Endothelial cell (in vitro differentiated cells): ENCODE data around the gene GOLGA8A. TPM values are rescaled to one million over a fixed set of nuclear protein-coding genes. Genes with fewer than 3 reads are reported as not detected.
"Not testable (repeated sequence)": the region's sequence is repeated elsewhere in the genome, so short reads cannot be mapped to it uniquely, and the experiment has no call there.

Source experiments
- DNase-seq: peaks from one replicate; pipeline ENCODE4 v3.0.0; 2021; ENCODE audit warnings: low spot score
- H3K27ac Mint-ChIP-seq: one replicate; pipeline ENCODE4 v1.8.0; 2021; ENCODE audit warnings: mixed read lengths, inconsistent platforms; ENCODE audit not compliant: unreplicated experiment
- H3K27me3 Mint-ChIP-seq: one replicate; pipeline ENCODE4 v1.8.0; 2021; ENCODE audit warnings: mild to moderate bottlenecking, moderate library complexity, mixed read lengths, inconsistent platforms; ENCODE audit not compliant: unreplicated experiment
- H3K36me3 Mint-ChIP-seq: one replicate; pipeline ENCODE4 v1.8.0; 2021; ENCODE audit warnings: mild to moderate bottlenecking, low read depth, mixed read lengths, inconsistent platforms; ENCODE audit not compliant: unreplicated experiment
- H3K4me1 Mint-ChIP-seq: one replicate; pipeline ENCODE4 v1.8.0; 2021; ENCODE audit warnings: mild to moderate bottlenecking, mixed read lengths, inconsistent platforms; ENCODE audit not compliant: unreplicated experiment
- H3K4me3 Mint-ChIP-seq: one replicate; pipeline ENCODE4 v1.8.0; 2021; ENCODE audit warnings: mild to moderate bottlenecking, mixed read lengths, inconsistent platforms; ENCODE audit not compliant: unreplicated experiment
- H3K9me3 Mint-ChIP-seq: one replicate; pipeline ENCODE4 v1.8.0; 2021; ENCODE audit warnings: mixed read lengths, inconsistent platforms; ENCODE audit not compliant: unreplicated experiment
- total RNA-seq: library from RNA; stranded (reverse); fragmentation: NEBNext Ultra II Directional; extraction: Animal tissue kit (Norgen Biotek cat#: 25700); gene quantifications from one replicate; pipeline ENCODE4 v1.2.1, GENCODE V29; 2021; ENCODE audit not compliant: unreplicated experiment

The GOLGA8A gene
- total RNA-seq, 1 donor from 2014 or later, result 46.0 TPM

DNA sequence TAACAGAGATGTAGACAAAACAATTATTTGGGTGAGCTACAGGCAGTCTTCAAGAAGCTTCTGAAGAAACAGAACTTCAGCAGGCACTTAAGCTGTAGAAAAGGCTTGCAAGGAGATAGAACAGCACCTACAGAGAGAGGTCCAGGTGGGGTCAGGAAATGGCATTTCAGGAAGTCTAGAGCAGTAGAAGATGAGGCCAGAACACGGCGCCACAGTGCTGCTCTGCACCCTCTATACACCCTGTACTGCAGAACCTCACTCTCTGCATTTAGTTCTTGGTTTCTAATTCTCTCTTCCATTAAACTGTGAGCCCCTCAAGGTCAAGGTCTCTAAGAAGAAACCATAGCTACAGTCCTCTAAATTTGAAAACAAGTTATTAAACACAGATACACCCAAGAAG lies 44.6 kb downstream of the GOLGA8A start:
- DNase-seq, H3K9me3 Mint-ChIP-seq, H3K36me3 Mint-ChIP-seq, H3K27ac Mint-ChIP-seq, H3K4me3 Mint-ChIP-seq, H3K27me3 Mint-ChIP-seq, H3K4me1 Mint-ChIP-seq: not testable (repeated sequence)

DNA sequence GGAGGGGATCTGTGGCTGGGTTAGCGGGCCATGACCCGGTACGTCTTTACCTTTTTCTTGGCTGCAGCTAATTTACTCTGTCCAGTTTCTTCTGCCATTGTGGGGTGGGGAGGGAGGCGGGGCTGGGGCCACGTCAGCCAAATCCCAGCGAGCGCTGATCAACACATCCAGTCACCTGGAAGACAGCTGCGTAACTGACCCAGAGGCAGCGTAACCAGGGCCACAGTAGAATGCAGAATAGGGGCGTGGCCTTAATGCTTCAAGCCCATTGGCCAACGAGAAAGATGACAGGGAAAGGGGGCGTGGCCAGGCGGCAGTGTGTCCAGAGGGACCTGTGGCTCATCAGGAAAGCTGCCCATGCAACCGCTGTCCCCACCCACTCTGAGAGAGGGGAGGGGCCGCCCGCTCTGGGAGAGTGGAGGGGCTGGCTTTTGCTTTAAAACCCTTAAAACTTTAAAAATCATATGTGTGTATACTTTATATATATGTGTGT lies 48.0 kb downstream of the GOLGA8A start:
- H3K27ac Mint-ChIP-seq, H3K36me3 Mint-ChIP-seq, H3K9me3 Mint-ChIP-seq, H3K4me1 Mint-ChIP-seq, H3K4me3 Mint-ChIP-seq, DNase-seq, H3K27me3 Mint-ChIP-seq: not testable (repeated sequence)

Other genes starting within 250 kb of the GOLGA8A start
- gene KATNBL1, start 227.7 kb downstream of the GOLGA8A start, total RNA-seq, result 55.1 TPM
- 77.1 TPM for gene EMC4, start 212.8 kb downstream of the GOLGA8A start, total RNA-seq
- gene SLC12A6, start 100.0 kb downstream of the GOLGA8A start, total RNA-seq, result 22.4 TPM
- gene NOP10, start 94.7 kb downstream of the GOLGA8A start, total RNA-seq, result 191 TPM
- gene NUTM1, start 94.5 kb downstream of the GOLGA8A start, total RNA-seq, result not detected
- gene LPCAT4, start 70.6 kb downstream of the GOLGA8A start, total RNA-seq, result 32.4 TPM
- gene GOLGA8B, start 145.8 kb upstream of the GOLGA8A start, total RNA-seq, result 89.6 TPM